Osteoblast (primary cell): ENCODE results near the gene HDAC7. TPM values are rescaled to one million over a fixed set of nuclear protein-coding genes. Genes with fewer than 3 reads are reported as not detected.

Experiments
- DNase-seq: peaks from one replicate; pipeline ENCODE4 v3.0.0; 2011; ENCODE audit warnings: low spot score, mixed read lengths; ENCODE audit not compliant: insufficient read length; ENCODE audit errors: missing footprints
- H2AFZ ChIP-seq: 2 replicates; pipeline ENCODE4 v1.6.0; 2011; ENCODE audit warnings: mild to moderate bottlenecking, low read length
- H3K27ac ChIP-seq: 2 replicates; pipeline ENCODE4 v1.5.1; 2011; ENCODE audit warnings: mild to moderate bottlenecking, low read depth, low read length, moderate library complexity
- H3K27me3 ChIP-seq: 2 replicates; pipeline ENCODE4 v1.6.0; 2012; ENCODE audit warnings: mild to moderate bottlenecking, control low read depth, inconsistent platforms, low read length, moderate library complexity; ENCODE audit not compliant: insufficient read depth
- H3K36me3 ChIP-seq: 2 replicates; pipeline ENCODE4 v1.5.1; 2011; ENCODE audit warnings: mild to moderate bottlenecking, low read length, control low read depth, moderate library complexity; ENCODE audit not compliant: insufficient read depth
- H3K4me1 ChIP-seq: 2 replicates; pipeline ENCODE4 v1.5.1; 2011; ENCODE audit warnings: mild to moderate bottlenecking, low read length, control low read depth, moderate library complexity; ENCODE audit not compliant: insufficient read depth
- H3K4me2 ChIP-seq: 2 replicates; pipeline ENCODE4 v1.6.0; 2011; ENCODE audit warnings: mild to moderate bottlenecking, low read length; ENCODE audit not compliant: insufficient read depth
- H3K4me3 ChIP-seq: fragments of 200-600 bp; sonication (generic); 3 replicates; pipeline ENCODE4 v1.5.1; 2012; ENCODE audit warnings: mild to moderate bottlenecking, low read length, inconsistent platforms; ENCODE audit not compliant: insufficient read depth
- H3K79me2 ChIP-seq: 2 replicates; pipeline ENCODE4 v1.6.0; 2012; ENCODE audit warnings: mild to moderate bottlenecking, low read length, control low read depth, inconsistent platforms; ENCODE audit not compliant: insufficient read depth
- H3K9me3 ChIP-seq: 2 replicates; pipeline ENCODE4 v1.5.1; 2011; ENCODE audit warnings: low read depth, low read length, control low read depth
- H4K20me1 ChIP-seq: 2 replicates; pipeline ENCODE4 v1.6.0; 2012; ENCODE audit warnings: mild to moderate bottlenecking, low read length, control low read depth; ENCODE audit not compliant: insufficient read depth
- CTCF ChIP-seq: IDR thresholded peaks from 2 replicates; pipeline ENCODE4 v1.5.1; 2011; ENCODE audit warnings: mild to moderate bottlenecking, low read depth, low read length, moderate library complexity; ENCODE audit errors: extremely low read depth
- total RNA-seq: library from RNA; depleted of rRNA; stranded (reverse); fragments of >200 nt; gene quantifications from 2 replicates; pipeline ENCODE4 v1.2.3, GENCODE V29; 2012

HDAC7 gene
- total RNA-seq, 1 donor: 41.3 TPM

- H3K27ac ChIP-seq: no peak overlapping the region
- no peak overlapping the region for H3K4me2 ChIP-seq
- H3K9me3 ChIP-seq: no peaks in the 10 kb centered on the region
- no peak for DNase-seq
- H3K36me3 ChIP-seq: peaks cover 35% of the 10 kb centered on the region
- no peak overlapping the region for H2AFZ ChIP-seq
- no peaks in the 10 kb centered on the region for H3K79me2 ChIP-seq
- H3K27me3 ChIP-seq: no peaks in the 10 kb centered on the region
- H4K20me1 ChIP-seq: no peaks in the 10 kb centered on the region
- H3K4me1 ChIP-seq: peaks cover under 1% of the 10 kb centered on the region
- no peak overlapping the region for H3K4me3 ChIP-seq
- no peak for TF ChIP-seq CTCF
Measured at GRCh38 chr12:47862167-47862750, 42.6 kb upstream of the HDAC7 start.

GRCh38 chr12:47860873-47861272, 41.2 kb upstream of the HDAC7 start:
- H3K4me1 ChIP-seq: no peaks in the 10 kb centered on the region
- no peaks in the 10 kb centered on the region for H3K27me3 ChIP-seq
- no peak for DNase-seq
- H3K79me2 ChIP-seq: no peaks in the 10 kb centered on the region
- H3K9me3 ChIP-seq: no peaks in the 10 kb centered on the region
- peaks cover 44% of the 10 kb centered on the region for H3K36me3 ChIP-seq
- no peak overlapping the region for H3K4me2 ChIP-seq
- no peak for TF ChIP-seq CTCF
- H3K27ac ChIP-seq: no peak overlapping the region
- no peaks in the 10 kb centered on the region for H4K20me1 ChIP-seq
- H3K4me3 ChIP-seq: no peak overlapping the region
- no peak overlapping the region for H2AFZ ChIP-seq

- Histone ChIP-seq H3K4me1 (no peaks in the 10 kb centered on the region), H3K36me3 (peaks cover 49% of the 10 kb centered on the region), H2AFZ (no peak overlapping the region), H3K79me2 (no peaks in the 10 kb centered on the region), H3K27ac (no peak overlapping the region), H3K4me3 (no peak overlapping the region), H3K27me3 (no peaks in the 10 kb centered on the region), H3K9me3 (no peaks in the 10 kb centered on the region), H4K20me1 (no peaks in the 10 kb centered on the region), H3K4me2 (no peak overlapping the region)
- no peak for DNase-seq
- TF ChIP-seq CTCF: no peak
Measured at GRCh38 chr12:47860279-47860841, 40.7 kb upstream of the HDAC7 start.

GRCh38 chr12:47858511-47859266, 39.0 kb upstream of the HDAC7 start:
- Histone ChIP-seq H3K9me3 (no peaks in the 10 kb centered on the region), H3K27me3 (no peaks in the 10 kb centered on the region), H2AFZ (no peak overlapping the region), H3K4me2 (no peak overlapping the region), H3K4me3 (no peak overlapping the region), H3K27ac (no peak overlapping the region), H3K79me2 (no peaks in the 10 kb centered on the region), H3K4me1 (no peaks in the 10 kb centered on the region), H4K20me1 (no peaks in the 10 kb centered on the region), H3K36me3 (peaks cover 61% of the 10 kb centered on the region)
- no peak for TF ChIP-seq CTCF
- DNase-seq: peak; percentile 61
